Mucosa of stomach (tissue), 1 donor: Measurements from ENCODE around the gene PAX7.
"Not testable (repeated sequence)": the region's sequence is repeated elsewhere in the genome, so short reads cannot be mapped to it uniquely, and the experiment has no call there.

Experiments
- H3K27me3 ChIP-seq: one replicate; pipeline ENCODE4 v1.7.0; 2013; ENCODE audit warnings: mild to moderate bottlenecking, low read length; ENCODE audit not compliant: control insufficient read depth, insufficient read depth
- H3K36me3 ChIP-seq: one replicate; pipeline ENCODE4 v1.7.0; 2013; ENCODE audit warnings: low read length; ENCODE audit not compliant: control insufficient read depth, insufficient read depth
- H3K4me1 ChIP-seq: one replicate; pipeline ENCODE4 v1.7.0; 2013; ENCODE audit warnings: mild to moderate bottlenecking, low read length; ENCODE audit not compliant: control insufficient read depth, insufficient read depth
- H3K4me3 ChIP-seq: one replicate; pipeline ENCODE4 v1.7.0; 2013; ENCODE audit warnings: low read length
- H3K9ac ChIP-seq: one replicate; pipeline ENCODE4 v1.7.0; 2013; ENCODE audit warnings: mild to moderate bottlenecking, low read length, moderate library complexity
- H3K9me3 ChIP-seq: one replicate; pipeline ENCODE4 v1.7.0; 2013; ENCODE audit warnings: mild to moderate bottlenecking, low read length, moderate library complexity; ENCODE audit not compliant: control insufficient read depth
- donor health status: Pancreatic carcinoma.

The PAX7 gene

GRCh38 chr1:18750600-18750999, 120.0 kb downstream of the PAX7 start:
- Histone ChIP-seq H3K9ac (no peak overlapping the region), H3K36me3 (no peaks in the 10 kb centered on the region), H3K9me3 (no peaks in the 10 kb centered on the region), H3K4me3 (no peak overlapping the region), H3K4me1 (no peaks in the 10 kb centered on the region), H3K27me3 (no peaks in the 10 kb centered on the region)

- no peaks in the 10 kb centered on the region for H3K36me3 ChIP-seq
- peaks cover 2% of the 10 kb centered on the region for H3K27me3 ChIP-seq
- no peak overlapping the region for H3K9ac ChIP-seq
- no peak overlapping the region for H3K4me3 ChIP-seq
- H3K4me1 ChIP-seq: no peaks in the 10 kb centered on the region
- H3K9me3 ChIP-seq: no peaks in the 10 kb centered on the region
These were observed 120.8 kb downstream of the PAX7 start for GRCh38 chr1:18751425-18751824.

- Histone ChIP-seq H3K9ac (no peak overlapping the region), H3K36me3 (no peaks in the 10 kb centered on the region), H3K4me3 (no peak overlapping the region), H3K4me1 (no peaks in the 10 kb centered on the region), H3K27me3 (peaks cover 3% of the 10 kb centered on the region), H3K9me3 (no peaks in the 10 kb centered on the region)
These were observed 121.8 kb downstream of the PAX7 start for GRCh38 chr1:18752409-18752808.

GRCh38 chr1:18760156-18760555, 129.5 kb downstream of the PAX7 start:
- peaks cover 9% of the 10 kb centered on the region for H3K27me3 ChIP-seq
- H3K4me3 ChIP-seq: no peak overlapping the region
- no peaks in the 10 kb centered on the region for H3K9me3 ChIP-seq

GRCh38 chr1:18761948-18762840, 131.5 kb downstream of the PAX7 start:
- Histone ChIP-seq H3K9me3 (no peaks in the 10 kb centered on the region), H3K4me1 (no peaks in the 10 kb centered on the region), H3K9ac (no peak overlapping the region), H3K36me3 (no peaks in the 10 kb centered on the region), H3K27me3 (peaks cover 9% of the 10 kb centered on the region), H3K4me3 (no peak overlapping the region)

More at GRCh38 chr1:18760156-18760555, 129.5 kb downstream of the PAX7 start:
- Histone ChIP-seq H3K4me1 (no peaks in the 10 kb centered on the region), H3K36me3 (no peaks in the 10 kb centered on the region), H3K9ac (no peak overlapping the region)

GRCh38 chr1:18764362-18764761, 133.7 kb downstream of the PAX7 start:
- Histone ChIP-seq H3K4me3 (no peak overlapping the region), H3K4me1 (no peaks in the 10 kb centered on the region), H3K27me3 (peaks cover 15% of the 10 kb centered on the region), H3K9ac (no peak overlapping the region), H3K9me3 (no peaks in the 10 kb centered on the region), H3K36me3 (no peaks in the 10 kb centered on the region)

- H3K36me3 ChIP-seq: no peaks in the 10 kb centered on the region
- peaks cover 15% of the 10 kb centered on the region for H3K27me3 ChIP-seq
- no peak overlapping the region for H3K4me3 ChIP-seq
- H3K4me1 ChIP-seq: no peaks in the 10 kb centered on the region
- H3K9ac ChIP-seq: no peak overlapping the region
- H3K9me3 ChIP-seq: no peaks in the 10 kb centered on the region
These were observed 135.1 kb downstream of the PAX7 start for GRCh38 chr1:18765725-18766124.

- peaks cover 15% of the 10 kb centered on the region for H3K27me3 ChIP-seq
- H3K9ac ChIP-seq: no peak overlapping the region
- H3K4me3 ChIP-seq: no peak overlapping the region
- H3K4me1 ChIP-seq: no peaks in the 10 kb centered on the region
- H3K9me3 ChIP-seq: no peaks in the 10 kb centered on the region
- H3K36me3 ChIP-seq: no peaks in the 10 kb centered on the region
These were observed 135.7 kb downstream of the PAX7 start for GRCh38 chr1:18766328-18766727.

- peaks cover 15% of the 10 kb centered on the region for H3K27me3 ChIP-seq
- not testable (repeated sequence) for H3K4me1 ChIP-seq, H3K9ac ChIP-seq, H3K9me3 ChIP-seq, H3K4me3 ChIP-seq, H3K36me3 ChIP-seq
These were observed 136.9 kb downstream of the PAX7 start for GRCh38 chr1:18767576-18767975.

- peaks cover 15% of the 10 kb centered on the region for H3K27me3 ChIP-seq
- no peak overlapping the region for H3K4me3 ChIP-seq
- H3K4me1 ChIP-seq: no peaks in the 10 kb centered on the region
- no peak overlapping the region for H3K9ac ChIP-seq
- no peaks in the 10 kb centered on the region for H3K9me3 ChIP-seq
- H3K36me3 ChIP-seq: no peaks in the 10 kb centered on the region
These were observed 137.4 kb downstream of the PAX7 start for GRCh38 chr1:18768086-18768485.

GRCh38 chr1:18769140-18769539, 138.5 kb downstream of the PAX7 start:
- H3K9ac ChIP-seq: no peak overlapping the region
- no peaks in the 10 kb centered on the region for H3K36me3 ChIP-seq
- no peaks in the 10 kb centered on the region for H3K4me1 ChIP-seq
- H3K9me3 ChIP-seq: no peaks in the 10 kb centered on the region
- H3K27me3 ChIP-seq: peaks cover 20% of the 10 kb centered on the region
- no peak overlapping the region for H3K4me3 ChIP-seq

- no peaks in the 10 kb centered on the region for H3K4me1 ChIP-seq
- H3K27me3 ChIP-seq: peaks cover 22% of the 10 kb centered on the region
These were observed 140.2 kb downstream of the PAX7 start for GRCh38 chr1:18770799-18771198.

More at GRCh38 chr1:18770799-18771198, 140.2 kb downstream of the PAX7 start:
- no peaks in the 10 kb centered on the region for H3K9me3 ChIP-seq
- H3K9ac ChIP-seq: no peak overlapping the region
- no peaks in the 10 kb centered on the region for H3K36me3 ChIP-seq
- no peak overlapping the region for H3K4me3 ChIP-seq
